GM12891 (cell line): ENCODE data around the gene AQP1.

Experiments
- POLR2A ChIP-seq: IDR thresholded peaks from 2 replicates; pipeline ENCODE4 v1.6.1; 2011; ENCODE audit warnings: low read depth, low read length, control low read depth
- SPI1 ChIP-seq: IDR thresholded peaks from 2 replicates; pipeline ENCODE4 v1.6.1; 2011; ENCODE audit warnings: low read depth, low read length, control low read depth

- TF ChIP-seq POLR2A: no peak
- no peak for TF ChIP-seq SPI1
Measured at GRCh38 chr7:30873656-30874055, 38.0 kb upstream of the AQP1 start.
